CD4-positive, alpha-beta T cell (primary cell): Measurements from ENCODE around the gene DLEC1. TPM values are rescaled to one million over a fixed set of nuclear protein-coding genes. Genes with fewer than 3 reads are reported as not detected.
A peak's percentile ranks its signal among the peaks of the same experiment; 100 is the strongest.

Experiments used
- ATAC-seq: fragments of 200-7000 bp; cut with Tn5 transposase; one replicate; pipeline ENCODE4 v1.10.0; 2022; ENCODE audit warnings: mild to moderate bottlenecking; ENCODE audit not compliant: poor library complexity
- CTCF ChIA-PET: fragments of 350-600 bp; sonication (Branson Sonifier 250); formaldehyde crosslinking; loops from one replicate; lab custom pipeline; 2021; ENCODE audit warnings: antibody characterized with exemption, inconsistent platforms; lab: Charles Lee
- POLR2A ChIA-PET: fragments of 350-600 bp; sonication (Branson Sonifier 250); formaldehyde crosslinking; loops from one replicate; lab custom pipeline; 2021; ENCODE audit warnings: antibody characterized with exemption, inconsistent platforms; lab: Charles Lee
- DNase-seq, 14 experiments: peaks; one replicate each; pipeline ENCODE4 v3.0.0-alpha.2; 2013 to 2020; ENCODE audit warnings: mixed read lengths in 2 of 14
- H3K27ac ChIP-seq, 2 donors: one replicate each; pipeline versions ENCODE4 v1.5.1 to v1.7.0; 2013; ENCODE audit warnings: low read length in 2 of 2, low read depth in 1 of 2, mild to moderate bottlenecking in 1 of 2
- H3K27me3 ChIP-seq, 2 experiments: 1 replicate in 1 of 2; 2 replicates in 1 of 2; pipeline versions ENCODE4 v1.6.1 to v1.7.0; 2013; ENCODE audit warnings: low read length in 2 of 2, control low read depth in 1 of 2, mild to moderate bottlenecking in 1 of 2, moderate library complexity in 1 of 2; ENCODE audit not compliant: insufficient read depth in 2 of 2, control insufficient read depth in 1 of 2
- H3K36me3 ChIP-seq: one replicate; pipeline ENCODE4 v1.6.1; 2013; ENCODE audit warnings: low read length, control low read depth; ENCODE audit not compliant: insufficient read depth
- H3K4me1 ChIP-seq: one replicate; pipeline ENCODE4 v1.6.1; 2013; ENCODE audit warnings: low read length, control low read depth; ENCODE audit not compliant: insufficient read depth
- H3K4me3 ChIP-seq: one replicate; pipeline ENCODE4 v1.5.1; 2013; ENCODE audit warnings: mild to moderate bottlenecking, low read length, moderate library complexity
- H3K9me3 ChIP-seq, 2 experiments: 1 replicate in 1 of 2; 2 replicates in 1 of 2; pipeline versions ENCODE4 v1.6.1 to v1.7.0; 2013; ENCODE audit warnings: low read length in 2 of 2, mild to moderate bottlenecking in 2 of 2, control low read depth in 1 of 2, moderate library complexity in 1 of 2; ENCODE audit not compliant: control insufficient read depth in 1 of 2, insufficient read depth in 1 of 2
- H3K27ac Mint-ChIP-seq: one replicate; pipeline ENCODE4 v1.8.0; 2020; ENCODE audit warnings: mixed read lengths
- H3K27me3 Mint-ChIP-seq: one replicate; pipeline ENCODE4 v1.8.0; 2021; ENCODE audit warnings: mixed read lengths
- H3K36me3 Mint-ChIP-seq: one replicate; pipeline ENCODE4 v1.8.0; 2021; ENCODE audit warnings: low read depth, mixed read lengths
- H3K4me1 Mint-ChIP-seq: one replicate; pipeline ENCODE4 v1.8.0; 2021; ENCODE audit warnings: low read depth, mixed read lengths
- H3K4me3 Mint-ChIP-seq: one replicate; pipeline ENCODE4 v1.8.0; 2020; ENCODE audit warnings: mild to moderate bottlenecking, mixed read lengths
- H3K9me3 Mint-ChIP-seq: one replicate; pipeline ENCODE4 v1.8.0; 2020; ENCODE audit warnings: mixed read lengths
- CTCF ChIP-seq: fragments of 200-600 bp; IDR thresholded peaks from one replicate; pipeline ENCODE4 v1.8.0; 2022; ENCODE audit warnings: antibody characterized with exemption, mild to moderate bottlenecking
- intact Hi-C, 2 experiments: fragments of 100-400 bp; cut with DNase I in 1 of 2; cut with micrococcal nuclease in 1 of 2; formaldehyde crosslinking; loops; one replicate each; pipeline versions ENCODE4 v1.15.1 to v1.9.0; 2023 to 2025; cut with DNase I, micrococcal nuclease
- total RNA-seq, 174 experiments: library from RNA in 2 of 174; stranded (reverse) in 2 of 174; gene quantifications; one replicate each; pipeline ENCODE4 v1.2.3 and lab custom pipeline; 2021 to 2026

The DLEC1 gene
- total RNA-seq, 2 experiments from 2014 or later, result 4.4 to 5.1 TPM

- H3K27ac Mint-ChIP-seq, result peak overlapping the region; percentile 91
- no peaks in the 10 kb centered on the region for H3K27me3 ChIP-seq
- POLR2A ChIA-PET, result interaction anchor here (0.8 to 2.0 kb wide), 11 partner anchors 8 to 1368 kb away, joined by 3 to 13 read pairs (median 4); partner anchors contain the start of genes ACAA1, EPM2AIP1, MLH1 and OXSR1
- no peaks in the 10 kb centered on the region for H3K36me3 ChIP-seq
- no peaks in the 10 kb centered on the region for H3K9me3 ChIP-seq
- H3K4me1 Mint-ChIP-seq, result peaks cover 28% of the 10 kb centered on the region
- H3K27ac ChIP-seq, result peak overlapping the region; percentile 76 to 96
- peaks cover 4% of the 10 kb centered on the region for H3K9me3 Mint-ChIP-seq
- TF ChIP-seq CTCF, result no peak
- peaks cover 3% of the 10 kb centered on the region for H3K27me3 Mint-ChIP-seq
- peak overlapping the region; percentile 76 for H3K4me3 ChIP-seq
- intact Hi-C loops, result loop anchor here in 1 of 2 experiments (2.0 to 5.0 kb wide), 3 partner anchors 34 to 99 kb away; partner anchors contain the start of genes ACAA1 and MYD88
- DNase-seq, result peak in 8 of 14 experiments; percentile 27 to 83 (median 44)
- peaks cover 46% of the 10 kb centered on the region for H3K4me1 ChIP-seq
- ATAC-seq, result peak; percentile 53
- CTCF ChIA-PET, result interaction anchor here (0.7 to 2.6 kb wide), 4 partner anchors 8 to 100 kb away, joined by 3 to 14 read pairs (median 4); partner anchors contain the start of gene ACAA1
- peak overlapping the region; percentile 65 for H3K4me3 Mint-ChIP-seq
- no peaks in the 10 kb centered on the region for H3K36me3 Mint-ChIP-seq
Observed at GRCh38 chr3:38038447-38038911, 529 bp upstream of the DLEC1 start.

GRCh38 chr3:38039899-38040261, 872 bp downstream of the DLEC1 start:
- TF ChIP-seq CTCF, result no peak

GRCh38 chr3:38040401-38040800, 1.4 kb downstream of the DLEC1 start:
- H3K27me3 ChIP-seq, result no peaks in the 10 kb centered on the region
- H3K36me3 ChIP-seq, result no peaks in the 10 kb centered on the region
- intact Hi-C loops, result loop anchor here in 1 of 2 experiments (1.0 kb wide), 1 partner anchor 36 kb away; no protein-coding TSS in a partner anchor
- ATAC-seq (no peak), DNase-seq (no peak)
- no peaks in the 10 kb centered on the region for H3K27me3 Mint-ChIP-seq
- H3K9me3 ChIP-seq, result no peaks in the 10 kb centered on the region
- CTCF ChIA-PET, result interaction anchor here (0.8 to 2.6 kb wide), 8 partner anchors 9 to 306 kb away, joined by 3 to 14 read pairs (median 6); partner anchors contain the start of gene XYLB
- H3K4me3 ChIP-seq, result peak overlapping the region; percentile 76
- H3K27ac Mint-ChIP-seq, result peak overlapping the region; percentile 91
- peaks cover 4% of the 10 kb centered on the region for H3K9me3 Mint-ChIP-seq
- no peaks in the 10 kb centered on the region for H3K36me3 Mint-ChIP-seq
- TF ChIP-seq CTCF, result no peak
- POLR2A ChIA-PET, result interaction anchor here (0.9 to 2.0 kb wide), 4 partner anchors 9 to 124 kb away, joined by 3 to 13 read pairs (median 4); partner anchors contain the start of gene OXSR1
- H3K4me1 ChIP-seq, result peaks cover 46% of the 10 kb centered on the region
- H3K27ac ChIP-seq, result peak overlapping the region; percentile 29 to 76
- H3K4me3 Mint-ChIP-seq, result peak overlapping the region; percentile 65
- H3K4me1 Mint-ChIP-seq, result peaks cover 28% of the 10 kb centered on the region

More at GRCh38 chr3:38039899-38040261, 872 bp downstream of the DLEC1 start:
- no peaks in the 10 kb centered on the region for H3K27me3 ChIP-seq
- peak overlapping the region; percentile 76 for H3K4me3 ChIP-seq
- DNase-seq (peak; percentile 32 to 86 (median 54)), ATAC-seq (peak; percentile 49)
- peaks cover 46% of the 10 kb centered on the region for H3K4me1 ChIP-seq
- no peaks in the 10 kb centered on the region for H3K27me3 Mint-ChIP-seq
- H3K4me1 Mint-ChIP-seq, result peaks cover 28% of the 10 kb centered on the region
- peak overlapping the region; percentile 65 for H3K4me3 Mint-ChIP-seq
- H3K9me3 ChIP-seq, result no peaks in the 10 kb centered on the region
- ChIA-PET CTCF (interaction anchor here (0.8 to 2.6 kb wide), 8 partner anchors 8 to 307 kb away, joined by 3 to 14 read pairs (median 6); partner anchors contain the start of genes ACAA1 and XYLB), POLR2A (interaction anchor here (0.9 to 2.0 kb wide), 8 partner anchors 9 to 307 kb away, joined by 3 to 13 read pairs (median 4); partner anchors contain the start of genes OXSR1, PLCD1 and XYLB)
- H3K27ac Mint-ChIP-seq, result peak overlapping the region; percentile 91
- intact Hi-C loops, result loop anchor here (1.0 to 5.0 kb wide), 4 partner anchors 35 to 97 kb away; partner anchors contain the start of genes ACAA1 (in 1 of the 2) and MYD88 (in 1 of the 2)
- no peaks in the 10 kb centered on the region for H3K36me3 Mint-ChIP-seq
- H3K9me3 Mint-ChIP-seq, result peaks cover 4% of the 10 kb centered on the region
- H3K27ac ChIP-seq, result peak overlapping the region; percentile 76 to 96
- no peaks in the 10 kb centered on the region for H3K36me3 ChIP-seq
